Cardiac fibroblast (primary cell): ENCODE measurements around the gene ACTN1.

Experiments
- DNase-seq, 2 donors: peaks; one replicate each; pipeline versions ENCODE4 v3.0.0 to v3.0.0-alpha.2; 2010; ENCODE audit warnings: low read depth in 2 of 2
- H3K4me3 ChIP-seq, 2 donors: replicated peaks in 1 of 2; 1 replicate in 1 of 2; 2 replicates in 1 of 2; pipeline ENCODE4 v1.5.1; 2011; ENCODE audit warnings: low read depth in 2 of 2, low read length in 2 of 2, mild to moderate bottlenecking in 2 of 2, moderate library complexity in 1 of 2
- CTCF ChIP-seq: IDR thresholded peaks from one replicate; pipeline ENCODE4 v1.5.1; 2011; ENCODE audit warnings: low read depth, mild to moderate bottlenecking, low read length, inconsistent platforms

The ACTN1 gene

GRCh38 chr14:68958553-68958952, 20.5 kb downstream of the ACTN1 start:
- no peak overlapping the region for H3K4me3 ChIP-seq
- DNase-seq: peak in 1 of 2 donors; percentile 59
- TF ChIP-seq CTCF: no peak

GRCh38 chr14:68957775-68958174, 21.3 kb downstream of the ACTN1 start:
- H3K4me3 ChIP-seq: no peak overlapping the region
- no peak for DNase-seq
- no peak for TF ChIP-seq CTCF

DNA sequence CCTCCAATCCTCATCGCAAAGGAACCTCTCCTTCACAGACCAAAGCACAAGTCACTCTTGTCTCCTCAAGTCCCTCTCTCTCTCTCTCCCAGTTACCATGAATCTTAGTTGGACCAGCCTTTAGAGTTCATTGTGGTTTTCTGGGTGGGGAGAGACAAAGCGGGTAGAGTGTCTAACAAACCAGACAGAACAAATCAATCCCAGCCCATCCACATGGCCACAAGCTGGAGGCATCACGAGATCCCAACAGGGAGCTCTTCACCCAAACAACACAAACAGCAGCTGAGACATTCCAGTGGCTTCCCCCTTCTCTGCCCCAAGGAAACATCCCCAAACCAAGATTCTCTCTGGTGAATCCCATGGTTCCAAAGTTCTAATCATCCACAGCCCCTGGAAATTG, 22.4 kb downstream of the ACTN1 start:
- TF ChIP-seq CTCF: no peak
- H3K4me3 ChIP-seq: no peak overlapping the region
- DNase-seq: no peak

- no peak for TF ChIP-seq CTCF
- no peak overlapping the region for H3K4me3 ChIP-seq
- no peak for DNase-seq
These were observed 23.3 kb downstream of the ACTN1 start for GRCh38 chr14:68955851-68956179.

DNA sequence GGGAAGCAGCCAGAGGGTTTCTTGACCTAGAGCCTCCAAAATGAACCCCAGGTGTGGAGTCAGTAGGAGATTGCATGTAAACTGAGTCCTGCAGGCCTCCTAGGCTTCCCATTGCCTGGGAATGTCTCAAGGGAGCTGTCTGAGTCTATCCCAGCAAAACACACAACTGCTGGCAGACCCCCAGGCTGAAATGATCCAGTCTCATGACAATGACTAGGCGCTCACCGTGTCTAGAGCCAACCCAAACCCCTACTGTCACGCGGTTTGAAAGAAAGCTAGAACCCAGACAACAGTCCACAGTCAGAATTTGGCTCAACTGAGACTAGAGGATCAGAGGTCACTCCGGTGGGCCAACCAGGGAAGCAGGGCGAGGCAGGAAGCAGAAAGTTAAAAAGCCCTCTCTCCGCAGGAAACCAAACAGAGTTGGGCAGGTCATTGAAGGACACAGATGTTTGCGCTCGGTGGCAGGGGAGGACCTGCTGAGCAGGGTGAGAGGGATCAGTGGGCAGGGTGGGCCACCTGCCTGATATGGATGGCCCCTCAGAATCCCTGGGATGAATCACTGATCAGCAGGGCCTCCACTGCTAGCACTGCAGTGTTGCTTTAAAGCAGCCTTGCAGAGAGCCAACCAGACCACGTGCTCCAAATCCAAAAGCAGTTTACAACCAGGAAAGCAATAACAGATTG, 23.8 kb downstream of the ACTN1 start:
- H3K4me3 ChIP-seq: no peak overlapping the region
- TF ChIP-seq CTCF: no peak
- DNase-seq: no peak

DNA sequence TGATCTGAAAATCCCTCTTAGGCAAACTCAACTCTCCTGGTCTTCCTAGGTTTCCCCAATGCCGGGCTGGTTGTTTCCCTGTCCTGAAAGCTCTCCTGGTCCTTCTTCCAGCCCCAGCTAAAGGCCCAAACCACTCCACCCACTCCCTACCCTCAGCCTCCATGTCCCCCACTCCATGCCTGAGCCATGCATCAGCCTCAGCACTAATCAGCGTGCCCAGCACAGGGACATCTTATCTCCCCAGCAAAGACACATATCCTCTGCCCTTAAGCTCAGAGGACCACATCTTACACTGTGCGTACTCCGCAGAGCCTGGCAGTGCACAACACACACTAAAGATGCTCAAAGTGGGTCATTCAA, 25.9 kb downstream of the ACTN1 start:
- TF ChIP-seq CTCF: no peak
- no peak for DNase-seq
- H3K4me3 ChIP-seq: no peak overlapping the region
